A172 (cell line): ENCODE measurements around the gene TCHH. TPM values are rescaled to one million over a fixed set of nuclear protein-coding genes. Genes with fewer than 3 reads are reported as not detected.
A peak's percentile ranks its signal among the peaks of the same experiment; 100 is the strongest.
"Not testable (repeated sequence)": the region's sequence is repeated elsewhere in the genome, so short reads cannot be mapped to it uniquely, and the experiment has no call there.

Experiments
- DNase-seq: peaks from one replicate; pipeline ENCODE4 v3.0.0-alpha.2; 2015; ENCODE audit warnings: low spot score
- total RNA-seq: library from RNA; depleted of rRNA; stranded (reverse); fragments of >200 nt; shearing (Covaris generic); gene quantifications from 2 replicates; pipeline ENCODE4 v1.2.3, GENCODE V29; 2014

Gene TCHH
- total RNA-seq, 1 experiment from 2014 or later = not detected

GRCh38 chr1:152112101-152112884 is 3.0 kb downstream of the TCHH start:
- no peak for DNase-seq

DNA sequence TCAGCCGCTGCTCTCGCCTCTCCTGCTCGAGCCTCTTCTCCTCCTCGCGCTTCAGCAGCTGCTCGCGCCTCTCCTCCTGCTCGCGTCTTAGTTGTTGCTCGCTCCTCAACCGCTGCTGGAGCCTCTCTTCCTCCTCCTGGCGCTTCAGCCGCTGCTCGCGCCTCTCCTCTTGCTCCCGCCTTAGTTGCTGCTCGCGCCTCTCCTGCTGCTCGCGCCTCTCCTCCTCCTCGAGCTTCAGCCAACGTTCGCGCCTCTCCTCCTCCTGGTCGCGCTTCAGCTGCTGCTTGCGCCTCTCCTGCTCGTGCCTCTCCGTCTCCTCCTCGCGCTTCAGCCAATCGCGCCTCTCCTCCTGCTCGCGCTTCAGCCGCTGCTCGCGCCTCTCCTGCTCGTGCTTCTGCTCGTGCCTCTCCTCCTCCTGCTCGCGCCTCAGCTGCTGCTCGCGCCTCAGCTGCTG is 3.7 kb downstream of the TCHH start:
- DNase-seq = no peak

GRCh38 chr1:152110860-152111514 is 4.3 kb downstream of the TCHH start:
- DNase-seq = no peak

DNA sequence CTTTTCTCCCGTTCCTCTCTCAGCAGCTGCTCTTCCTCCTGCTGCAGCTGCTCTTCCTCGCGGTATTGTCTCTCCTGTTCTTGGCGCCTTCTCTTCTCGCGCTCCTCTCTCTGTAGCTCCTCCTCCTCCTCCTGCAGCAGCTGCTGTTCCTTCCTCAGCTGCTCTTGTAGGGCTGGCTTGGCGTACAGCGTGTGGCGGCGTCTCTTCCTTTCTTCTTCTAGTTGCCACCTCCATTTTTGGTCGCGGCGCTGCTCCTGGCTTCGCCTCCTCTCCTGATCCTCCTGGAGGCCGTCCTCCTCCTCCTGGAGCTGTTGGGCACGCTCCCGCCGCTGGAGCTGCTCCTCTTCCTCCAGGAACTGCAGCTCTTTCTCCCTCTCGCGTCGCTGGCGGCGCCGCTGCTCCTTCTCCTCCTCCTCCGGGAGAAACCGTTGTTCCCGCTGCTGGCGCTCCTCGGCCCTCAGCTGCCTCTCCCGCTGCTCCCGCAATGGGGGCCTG is 4.8 kb downstream of the TCHH start:
- peak; percentile 55 for DNase-seq

DNA sequence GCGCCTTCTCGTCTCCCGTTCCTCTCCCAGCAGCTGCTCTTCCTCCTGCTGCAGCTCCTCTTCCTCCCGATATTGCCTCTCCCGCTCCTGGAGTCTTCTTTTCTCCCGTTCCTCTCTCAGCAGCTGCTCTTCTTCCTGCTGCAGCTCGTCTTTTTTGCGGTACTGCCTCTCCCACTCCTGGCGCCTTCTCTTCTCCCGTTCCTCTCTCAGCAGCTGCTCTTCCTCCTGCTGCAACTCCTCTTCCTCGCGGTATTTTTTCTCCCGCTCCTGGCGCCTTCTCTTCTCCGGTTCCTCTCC is 5.3 kb downstream of the TCHH start:
- DNase-seq = no peak

GRCh38 chr1:152109231-152109997 is 5.8 kb downstream of the TCHH start:
- DNase-seq = no peak

DNA sequence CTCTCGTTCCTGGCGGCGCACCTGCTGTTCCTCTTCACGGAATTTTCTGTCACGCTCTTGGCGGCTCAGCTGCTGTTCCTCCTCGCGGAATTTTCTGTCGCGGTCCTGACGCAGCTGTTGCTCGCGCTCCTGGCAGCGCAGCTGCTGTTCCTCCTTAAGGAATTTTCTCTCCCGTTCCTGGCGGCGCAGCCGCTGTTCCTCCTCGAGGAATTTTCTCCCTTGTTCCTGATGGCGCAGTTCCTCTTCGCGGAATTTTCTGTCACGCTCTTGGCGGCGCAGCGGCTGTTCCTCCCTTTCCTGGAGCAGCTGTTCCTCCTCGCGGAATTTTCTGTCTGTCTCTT is 6.4 kb downstream of the TCHH start:
- DNase-seq = no peak

DNA sequence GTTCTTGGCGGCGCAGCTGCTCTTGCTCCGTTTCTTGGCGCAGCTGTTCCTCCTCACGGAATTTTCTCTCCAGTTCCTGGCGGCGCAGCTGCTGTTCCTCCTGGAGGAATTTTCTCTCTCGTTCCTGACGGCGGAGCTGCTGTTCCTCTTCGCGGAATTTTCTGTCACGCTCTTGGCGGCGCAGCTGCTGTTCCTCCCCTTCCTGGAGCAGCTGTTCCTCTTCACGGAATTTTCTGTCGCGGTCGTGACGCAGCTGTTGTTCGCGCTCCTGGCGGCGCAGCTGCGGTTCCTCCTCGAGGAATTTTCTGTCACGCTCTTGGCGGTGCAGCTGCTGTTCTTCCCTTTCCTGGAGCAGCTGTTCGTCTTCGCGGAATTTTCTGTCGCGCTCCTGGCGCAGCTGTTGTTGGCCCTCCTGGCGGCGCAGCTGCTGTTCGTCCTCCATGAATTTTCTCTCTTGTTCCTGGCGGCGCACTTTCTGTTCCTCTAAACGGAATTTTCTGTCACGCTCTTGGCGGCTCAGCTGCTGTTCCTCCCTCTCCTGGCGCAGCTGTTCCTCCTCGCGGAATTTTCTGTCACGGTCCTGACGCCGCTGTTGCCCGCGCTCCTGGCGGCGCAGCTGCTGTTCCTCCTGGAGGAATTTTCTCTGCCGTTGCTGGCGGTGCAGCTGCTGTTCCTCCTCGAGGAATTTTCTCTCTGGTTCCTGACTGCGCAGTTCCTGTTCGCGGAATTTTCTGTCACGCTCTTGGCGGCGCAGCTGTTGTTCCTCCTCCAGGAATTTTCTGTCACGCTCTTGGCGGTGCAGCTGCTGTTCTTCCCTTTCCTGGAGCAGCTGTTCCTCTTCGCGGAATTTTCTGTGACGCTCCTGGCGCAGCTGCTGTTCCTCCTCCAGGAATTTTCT is 7.0 kb downstream of the TCHH start:
- DNase-seq = no peak

GRCh38 chr1:152107031-152107983 is 7.9 kb downstream of the TCHH start:
- no peak for DNase-seq

- no peak for DNase-seq
Observed at GRCh38 chr1:152104854-152105253, 10.4 kb downstream of the TCHH start.

- DNase-seq = no peak
Observed at GRCh38 chr1:152096931-152097330, 18.3 kb downstream of the TCHH start.

GRCh38 chr1:152089014-152089674 is 26.1 kb downstream of the TCHH start, which contains the start of gene TCHHL1:
Gene TCHHL1, minus strand, starts transcription at chr1:152089064. Its CDS starts 921 bp downstream, at chr1:152088143.
- DNase-seq = no peak

DNA sequence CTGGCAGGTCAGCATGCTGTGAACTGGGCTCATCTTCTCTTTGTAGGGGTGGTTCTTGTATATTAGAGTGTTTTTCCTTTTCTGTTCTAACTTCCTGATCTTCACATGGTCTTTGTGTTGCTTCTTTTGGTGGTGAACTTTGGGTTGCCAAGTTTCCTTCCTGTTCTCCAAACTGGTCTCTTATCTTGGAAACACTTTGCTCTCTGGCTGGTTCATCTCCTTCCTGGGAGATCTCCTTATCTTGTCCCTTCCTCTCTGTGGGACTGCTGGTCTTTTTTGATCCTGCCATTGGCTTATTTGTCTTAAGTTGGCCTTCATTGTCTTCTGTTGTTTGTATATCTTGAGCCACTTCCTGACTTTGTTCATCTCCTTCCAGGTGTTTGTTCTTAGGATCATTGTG is 28.5 kb downstream of the TCHH start:
- no peak for DNase-seq

DNA sequence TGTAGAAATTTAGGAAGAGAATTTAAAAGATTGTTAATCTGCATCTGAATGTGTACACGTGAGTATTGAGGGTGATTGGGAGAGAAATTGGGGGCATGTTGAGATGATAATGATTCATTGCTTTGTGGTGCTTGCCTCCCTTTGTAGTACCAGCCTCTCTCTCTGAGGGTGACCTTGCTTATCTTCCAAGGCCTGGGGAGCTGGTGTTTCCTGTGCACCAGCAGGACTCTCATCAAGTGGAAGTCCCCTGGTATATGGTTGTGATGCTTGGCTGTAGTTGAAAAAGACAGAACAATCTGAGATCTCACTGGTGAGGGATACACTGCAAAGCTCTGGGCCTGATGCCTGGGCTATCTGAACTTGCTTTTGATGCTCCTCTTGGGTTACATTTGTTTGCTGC is 30.4 kb downstream of the TCHH start:
- DNase-seq = no peak

- DNase-seq = not testable (repeated sequence)
Observed at GRCh38 chr1:152081026-152081425, 34.2 kb downstream of the TCHH start.

GRCh38 chr1:152080494-152080893 is 34.8 kb downstream of the TCHH start:
- DNase-seq = not testable (repeated sequence)

DNA sequence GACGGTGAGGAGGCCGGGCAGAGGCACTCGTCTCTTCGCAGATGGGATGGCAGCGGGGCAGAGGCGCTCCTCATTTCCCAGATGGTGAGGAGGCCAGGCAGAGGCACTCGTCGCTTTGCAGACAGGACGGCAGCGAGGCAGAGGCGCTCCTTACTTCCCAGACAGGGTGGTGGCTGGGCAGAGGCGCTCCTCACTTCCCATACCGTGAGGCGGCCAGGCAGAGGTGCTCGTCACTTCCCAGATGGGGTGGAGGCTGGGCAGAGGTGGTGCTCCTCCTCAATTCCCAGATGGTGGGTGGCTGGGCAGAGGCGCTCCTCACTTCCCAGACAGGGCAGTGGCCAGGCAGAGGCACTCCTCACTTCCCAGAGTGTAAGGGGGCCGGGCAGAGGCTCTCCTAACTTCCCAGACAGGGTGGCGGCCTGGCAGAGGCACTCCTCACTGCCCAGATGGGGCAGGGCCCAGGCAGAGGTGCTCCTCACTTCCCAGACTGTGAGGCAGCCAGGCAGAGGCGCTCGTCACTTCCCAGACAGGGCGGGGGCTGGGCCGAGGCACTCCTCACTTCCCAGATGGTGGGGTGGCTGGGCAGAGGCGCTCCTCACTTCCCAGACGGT is 36.3 kb downstream of the TCHH start:
- no peak for DNase-seq

- DNase-seq = no peak
Observed at GRCh38 chr1:152072311-152072710, 42.9 kb downstream of the TCHH start.

- DNase-seq = no peak
Observed at GRCh38 chr1:152071123-152071522, 44.1 kb downstream of the TCHH start.
